Coronary artery (tissue), 2 donors: ENCODE data around the gene RAP1A.

Experiments used
- DNase-seq: peaks from one replicate; pipeline ENCODE4 v3.0.0-alpha.2; 2017; ENCODE audit warnings: low spot score
- H3K27ac ChIP-seq, 2 donors: fragments of 200-600 bp; sonication (generic); one replicate each; pipeline ENCODE4 v1.5.1; 2016 to 2019
- H3K4me3 ChIP-seq: fragments of 200-600 bp; sonication (generic); 2 replicates; pipeline ENCODE4 v1.5.1; 2016; ENCODE audit warnings: mild to moderate bottlenecking, moderate library complexity
- TF ChIP-seq, protein P1 (sequence below): fragments of 200-600 bp; sonication (generic); IDR thresholded peaks from one replicate; pipeline ENCODE4 v1.5.1; 2019; ENCODE audit warnings: antibody characterized with exemption

RAP1A gene

GRCh38 chr1:111730706-111731105, 111.1 kb downstream of the RAP1A start:
- Histone ChIP-seq H3K27ac (no peak overlapping the region), H3K4me3 (no peak overlapping the region)
- TF ChIP-seq, protein P1, sequence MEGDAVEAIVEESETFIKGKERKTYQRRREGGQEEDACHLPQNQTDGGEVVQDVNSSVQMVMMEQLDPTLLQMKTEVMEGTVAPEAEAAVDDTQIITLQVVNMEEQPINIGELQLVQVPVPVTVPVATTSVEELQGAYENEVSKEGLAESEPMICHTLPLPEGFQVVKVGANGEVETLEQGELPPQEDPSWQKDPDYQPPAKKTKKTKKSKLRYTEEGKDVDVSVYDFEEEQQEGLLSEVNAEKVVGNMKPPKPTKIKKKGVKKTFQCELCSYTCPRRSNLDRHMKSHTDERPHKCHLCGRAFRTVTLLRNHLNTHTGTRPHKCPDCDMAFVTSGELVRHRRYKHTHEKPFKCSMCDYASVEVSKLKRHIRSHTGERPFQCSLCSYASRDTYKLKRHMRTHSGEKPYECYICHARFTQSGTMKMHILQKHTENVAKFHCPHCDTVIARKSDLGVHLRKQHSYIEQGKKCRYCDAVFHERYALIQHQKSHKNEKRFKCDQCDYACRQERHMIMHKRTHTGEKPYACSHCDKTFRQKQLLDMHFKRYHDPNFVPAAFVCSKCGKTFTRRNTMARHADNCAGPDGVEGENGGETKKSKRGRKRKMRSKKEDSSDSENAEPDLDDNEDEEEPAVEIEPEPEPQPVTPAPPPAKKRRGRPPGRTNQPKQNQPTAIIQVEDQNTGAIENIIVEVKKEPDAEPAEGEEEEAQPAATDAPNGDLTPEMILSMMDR = no peak
- DNase-seq = peak; percentile 40

DNA sequence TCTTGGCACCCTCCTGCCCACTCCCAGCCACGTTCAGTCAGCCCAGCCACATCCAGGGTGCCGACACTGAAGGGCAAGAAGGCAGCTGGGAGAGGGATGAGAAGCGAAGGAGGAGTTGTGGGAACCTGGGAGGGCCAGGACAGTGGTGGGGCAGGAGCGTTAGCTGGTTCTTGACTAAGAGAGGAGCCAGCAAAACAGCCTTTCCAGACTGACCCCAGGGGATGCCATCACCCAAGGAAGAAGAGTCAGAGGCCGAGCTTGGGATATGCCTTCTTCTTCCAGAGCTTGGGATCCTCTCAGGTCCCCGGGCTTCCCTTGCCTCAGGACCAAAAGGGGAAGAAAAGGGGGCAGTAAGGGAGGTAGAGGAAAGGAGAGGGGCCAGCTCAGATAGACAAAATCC, 112.4 kb downstream of the RAP1A start:
- no peak overlapping the region for H3K4me3 ChIP-seq
- TF ChIP-seq, protein P1 = no peak
- H3K27ac ChIP-seq = no peak overlapping the region
- peak; percentile 59 for DNase-seq

- peak; percentile 68 for DNase-seq
- TF ChIP-seq, protein P1 = no peak
- peak overlapping the region in 1 of 2 donors; percentile 80 for H3K27ac ChIP-seq
- no peak overlapping the region for H3K4me3 ChIP-seq
Measured at GRCh38 chr1:111732718-111733117, 113.1 kb downstream of the RAP1A start.

GRCh38 chr1:111733183-111733991, 113.8 kb downstream of the RAP1A start:
- Histone ChIP-seq H3K4me3 (peak overlapping the region; percentile 22), H3K27ac (peak overlapping the region in 1 of 2 donors; percentile 80)
- TF ChIP-seq, protein P1 = no peak
- DNase-seq = peak; percentile 77

DNA sequence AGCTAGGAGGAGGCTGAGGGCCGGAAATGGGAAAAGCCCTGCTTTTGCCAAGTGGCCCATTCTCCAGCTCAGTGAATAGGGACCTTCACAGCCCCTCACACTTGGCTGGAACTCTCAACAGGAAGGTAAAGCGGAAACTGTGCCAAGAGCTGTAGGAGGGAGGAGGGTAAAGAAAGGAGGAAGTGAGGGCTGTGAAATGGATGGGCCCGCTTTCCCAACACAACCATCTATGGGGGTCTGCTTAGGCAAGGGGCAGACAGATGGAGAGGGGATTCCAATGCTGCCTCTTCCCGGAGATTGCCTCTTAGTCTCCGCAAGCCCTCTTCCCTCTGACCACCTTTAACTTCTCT, 114.4 kb downstream of the RAP1A start:
- no peak for DNase-seq
- TF ChIP-seq, protein P1 = no peak
- Histone ChIP-seq H3K4me3 (peak overlapping the region; percentile 22), H3K27ac (peak overlapping the region in 1 of 2 donors; percentile 80)

DNA sequence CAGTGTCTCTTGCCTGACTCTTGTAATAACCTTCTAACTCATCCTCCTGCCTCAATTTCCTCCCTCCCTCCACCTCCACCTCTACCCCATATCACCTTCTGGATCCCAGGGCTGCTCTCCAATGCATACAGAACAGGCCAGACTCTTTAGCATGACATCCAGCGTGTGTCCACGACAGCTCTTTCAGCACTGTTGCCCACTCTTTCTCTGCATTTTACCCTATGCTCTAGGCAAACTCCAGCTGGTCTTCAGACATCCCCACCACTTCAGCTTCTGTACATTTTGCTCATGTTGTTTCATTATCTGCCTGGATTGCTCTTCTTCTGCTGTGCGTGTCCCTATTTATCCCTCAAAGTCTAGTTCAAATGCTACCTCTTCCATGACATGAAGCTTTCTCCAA, 114.8 kb downstream of the RAP1A start:
- Histone ChIP-seq H3K4me3 (no peak overlapping the region), H3K27ac (peak overlapping the region in 1 of 2 donors; percentile 80)
- TF ChIP-seq, protein P1 = no peak
- no peak for DNase-seq

GRCh38 chr1:111734856-111735255, 115.3 kb downstream of the RAP1A start:
- TF ChIP-seq, protein P1 = no peak
- Histone ChIP-seq H3K27ac (peak overlapping the region in 1 of 2 donors; percentile 6), H3K4me3 (no peak overlapping the region)
- DNase-seq = no peak
